Endothelial cell of umbilical vein (primary cell): ENCODE results near the gene ARID1B. TPM values are rescaled to one million over a fixed set of nuclear protein-coding genes. Genes with fewer than 3 reads are reported as not detected.

Source experiments
- BruUV-seq: library from RNA; stranded (reverse); fragments of 400-500 nt; replicated peaks from 2 replicates; lab custom pipeline; 2021; lab: Mats Ljungman, UMichigan
- CTCF ChIA-PET: fragments of 300-600, 350-600 bp; sonication (Branson Sonifier 250); formaldehyde crosslinking; loops from one replicate; lab custom pipeline; 2021; ENCODE audit warnings: antibody characterized with exemption, inconsistent platforms; lab: Charles Lee
- POLR2A ChIA-PET: fragments of 300-600, 350-600 bp; sonication (Branson Sonifier 250); formaldehyde crosslinking; loops from one replicate; lab custom pipeline; 2021; ENCODE audit warnings: antibody characterized with exemption, inconsistent platforms; lab: Charles Lee
- DNase-seq: peaks from one replicate; pipeline ENCODE4 v3.0.0-alpha.2; 2011; ENCODE audit warnings: low read depth, low spot score
- FAIRE-seq: peaks from 2 replicates; lab custom pipeline; 2011; peaks lifted over from hg19 to GRCh38; lab: Jason Lieb, UNC
- H2AFZ ChIP-seq: 2 replicates; pipeline ENCODE4 v1.6.0; 2012; ENCODE audit warnings: low read depth, low read length, control low read depth, inconsistent platforms
- H3K27ac ChIP-seq: 2 replicates; pipeline ENCODE4 v1.5.1; 2011; ENCODE audit warnings: low read depth, mild to moderate bottlenecking, control low read depth, low read length, moderate library complexity; ENCODE audit not compliant: insufficient read depth
- H3K27me3 ChIP-seq, 2 experiments: 2 replicates each; pipeline versions ENCODE4 v1.6.0 to v1.6.1; 2011; ENCODE audit warnings: low read length in 2 of 2, mixed read lengths in 1 of 2; ENCODE audit not compliant: control insufficient read depth in 2 of 2, insufficient read depth in 2 of 2
- H3K36me3 ChIP-seq, 2 experiments: 2 replicates in 1 of 2; 3 replicates in 1 of 2; pipeline ENCODE4 v1.5.1; 2011; ENCODE audit warnings: low read length in 2 of 2, mild to moderate bottlenecking in 1 of 2, moderate library complexity in 1 of 2; ENCODE audit not compliant: control insufficient read depth in 2 of 2, insufficient read depth in 2 of 2; ENCODE audit errors: extremely low read depth in 1 of 2
- H3K4me1 ChIP-seq: 3 replicates; pipeline ENCODE4 v1.5.1; 2011; ENCODE audit warnings: mild to moderate bottlenecking, low read length; ENCODE audit not compliant: control insufficient read depth, insufficient read depth; ENCODE audit errors: extremely low read depth
- H3K4me2 ChIP-seq: 2 replicates; pipeline ENCODE4 v1.6.1; 2011; ENCODE audit warnings: low read length, control low read depth, mixed read lengths; ENCODE audit not compliant: insufficient read depth
- H3K4me3 ChIP-seq, 3 experiments: fragments of 200-600 bp in 1 of 3; sonication (generic), shearing (Covaris generic) in 1 of 3; replicated peaks in 1 of 3; 2 replicates each; pipeline ENCODE4 v1.5.1; 2011 to 2016; ENCODE audit warnings: control low read depth in 3 of 3, low read length in 3 of 3, mild to moderate bottlenecking in 2 of 3, inconsistent platforms in 1 of 3, low read depth in 1 of 3, moderate library complexity in 1 of 3; ENCODE audit not compliant: insufficient read depth in 1 of 3
- H3K79me2 ChIP-seq: 2 replicates; pipeline ENCODE4 v1.6.0; 2012; ENCODE audit warnings: low read length, inconsistent platforms; ENCODE audit not compliant: control insufficient read depth, insufficient read depth
- H3K9ac ChIP-seq: replicated peaks from 2 replicates; pipeline ENCODE3; 2011; ENCODE audit warnings: low read length, control low read depth; ENCODE audit not compliant: insufficient read depth; ENCODE audit errors: extremely low read depth
- H3K9me1 ChIP-seq: replicated peaks from 3 replicates; pipeline ENCODE4 v1.6.0; 2011; ENCODE audit warnings: mild to moderate bottlenecking, low read length; ENCODE audit not compliant: control insufficient read depth, insufficient read depth; ENCODE audit errors: extremely low read depth
- H3K9me3 ChIP-seq: replicated peaks from 2 replicates; pipeline ENCODE4 v1.5.1; 2012; ENCODE audit warnings: low read length, inconsistent platforms; ENCODE audit not compliant: control insufficient read depth, insufficient read depth
- H4K20me1 ChIP-seq: replicated peaks from 2 replicates; pipeline ENCODE3; 2011; ENCODE audit warnings: mild to moderate bottlenecking, low read length; ENCODE audit not compliant: control insufficient read depth, insufficient read depth; ENCODE audit errors: extremely low read depth
- CTCF ChIP-seq, 2 donors: IDR thresholded peaks; 1 replicate in 1 of 2; 2 replicates in 1 of 2; pipeline ENCODE4 v1.5.1; 2011; ENCODE audit warnings: low read length in 2 of 2, mild to moderate bottlenecking in 2 of 2, moderate library complexity in 2 of 2, control low read depth in 1 of 2, inconsistent platforms in 1 of 2, low read depth in 1 of 2; ENCODE audit not compliant: insufficient read depth in 1 of 2; ENCODE audit errors: extremely low read depth in 1 of 2
- EZH2 ChIP-seq: IDR thresholded peaks from 2 replicates; pipeline ENCODE4 v1.6.1; 2012; ENCODE audit warnings: borderline replicate concordance, low read depth, mild to moderate bottlenecking, moderate library complexity, low read length, inconsistent platforms; ENCODE audit not compliant: severe bottlenecking
- FOS ChIP-seq: IDR thresholded peaks from 2 replicates; pipeline ENCODE4 v1.6.1; 2011; ENCODE audit warnings: mild to moderate bottlenecking, low read length, moderate library complexity, borderline replicate concordance; ENCODE audit not compliant: insufficient read depth
- GATA2 ChIP-seq: IDR thresholded peaks from 2 replicates; pipeline ENCODE4 v1.7.0; 2011; ENCODE audit warnings: low read depth, mild to moderate bottlenecking, moderate library complexity, mixed read lengths, low read length; ENCODE audit not compliant: insufficient read length, insufficient read depth
- JUN ChIP-seq: IDR thresholded peaks from 2 replicates; pipeline ENCODE4 v1.6.1; 2011; ENCODE audit warnings: borderline replicate concordance, low read depth; ENCODE audit not compliant: insufficient read length, insufficient read depth
- MAX ChIP-seq: IDR thresholded peaks from 2 replicates; pipeline ENCODE4 v1.6.1; 2011; ENCODE audit not compliant: insufficient read depth, insufficient read length
- MYC ChIP-seq: IDR thresholded peaks from one replicate; pipeline ENCODE4 v1.6.1; 2011; ENCODE audit warnings: mild to moderate bottlenecking, low read depth, low read length
- POLR2A ChIP-seq: IDR thresholded peaks from 2 replicates; pipeline ENCODE4 v1.6.1; 2012; ENCODE audit warnings: low read depth, mild to moderate bottlenecking, control low read depth, low read length
- POLR2AphosphoS5 ChIP-seq: IDR thresholded peaks from 2 replicates; pipeline ENCODE4 v1.6.1; 2012; ENCODE audit warnings: low read depth, mild to moderate bottlenecking, control low read depth, low read length, moderate library complexity; ENCODE audit not compliant: insufficient read depth
- dilution Hi-C: fragments of 300-500 bp; cut with MboI; formaldehyde crosslinking; loops from one replicate; pipeline ENCODE4 v1.15.0; 2019; ENCODE audit warnings: low sequenced_read_pairs; ENCODE audit not compliant: extremely low pct_ligation_motif_present
- intact Hi-C: fragments of 100-400 bp; cut with micrococcal nuclease; formaldehyde crosslinking; loops from one replicate; pipeline ENCODE4 v1.10.0; 2022
- polyA plus RNA-seq, 4 experiments: library from polyadenylated mRNA; depleted of rRNA in 3 of 4; stranded (reverse) in 3 of 4; unstranded in 1 of 4; fragments of >200 nt; gene quantifications; 2 replicates each; pipeline versions ENCODE4 v1.2.1 to v1.2.3, GENCODE V29; 2011 to 2012; ENCODE audit warnings: missing spikeins in 1 of 4
- total RNA-seq: library from RNA; stranded (reverse); gene quantifications from 2 replicates; pipeline ENCODE4 v1.2.3, GENCODE V29; 2021

Gene ARID1B
- total and polyA plus RNA-seq, 2 donors (not counting 3 experiments of a cell fraction or from before 2014, with no cell fraction given): 21.8 to 89.5 TPM

- dilution Hi-C loops: no loop called here
- Histone ChIP-seq H3K36me3 (peaks cover 0 to 2% of the 10 kb centered on the region in 2 experiments), H3K27me3 (no peaks in the 10 kb centered on the region), H3K4me3 (no peak overlapping the region), H3K9me1 (no peaks in the 10 kb centered on the region), H3K27ac (no peak overlapping the region), H3K4me2 (no peak overlapping the region), H2AFZ (no peak overlapping the region), H4K20me1 (no peaks in the 10 kb centered on the region), H3K79me2 (no peaks in the 10 kb centered on the region), H3K9me3 (no peaks in the 10 kb centered on the region), H3K4me1 (no peaks in the 10 kb centered on the region), H3K9ac (no peak overlapping the region)
- peak; percentile 12 for FAIRE-seq
- DNase-seq: no peak
- CTCF ChIA-PET: interaction anchor here (0.6 kb wide), 1 partner anchor 24 kb away, joined by 3 read pairs; no protein-coding TSS in a partner anchor
- no peak for TF ChIP-seq CTCF (IDR thresholded peaks at IDR 0.05; ENCODE audit: extremely low read depth in 1 of 2, insufficient read depth in 1 of 2, low read depth in 1 of 2, low read length in 2 of 2)
- no peak for TF ChIP-seq GATA2
- no peak for TF ChIP-seq MYC
- no peak for TF ChIP-seq POLR2A
- TF ChIP-seq POLR2AphosphoS5: no peak
- TF ChIP-seq MAX: no peak
- no peak for TF ChIP-seq EZH2
- TF ChIP-seq JUN: no peak
- no peak for TF ChIP-seq FOS
- intact Hi-C loops: no loop called here
- BruUV-seq: no TSS peak
- POLR2A ChIA-PET: no interaction called here
These were observed 343.5 kb downstream of the ARID1B start for GRCh38 chr6:157120534-157121232.
